Esophagus squamous epithelium (tissue), 4 donors: ENCODE measurements around the gene TSHZ2.

Experiments
- POLR2A ChIP-seq, 4 donors: fragments of 450-650 bp; IDR thresholded peaks; one replicate each; pipeline ENCODE4 v1.6.1; 2017; ENCODE audit warnings: antibody characterized with exemption in 4 of 4, mild to moderate bottlenecking in 4 of 4, moderate library complexity in 3 of 4
- TF ChIP-seq, protein P1 (sequence below), 6 experiments: fragments of 450-650 bp in 4 of 6; fragments of 200-600 bp in 2 of 6; sonication (generic) in 2 of 6; IDR thresholded peaks; one replicate each; pipeline ENCODE4 v1.5.1; 2016 to 2019; ENCODE audit warnings: antibody characterized with exemption in 6 of 6, mild to moderate bottlenecking in 4 of 6, moderate library complexity in 4 of 6

DNA sequence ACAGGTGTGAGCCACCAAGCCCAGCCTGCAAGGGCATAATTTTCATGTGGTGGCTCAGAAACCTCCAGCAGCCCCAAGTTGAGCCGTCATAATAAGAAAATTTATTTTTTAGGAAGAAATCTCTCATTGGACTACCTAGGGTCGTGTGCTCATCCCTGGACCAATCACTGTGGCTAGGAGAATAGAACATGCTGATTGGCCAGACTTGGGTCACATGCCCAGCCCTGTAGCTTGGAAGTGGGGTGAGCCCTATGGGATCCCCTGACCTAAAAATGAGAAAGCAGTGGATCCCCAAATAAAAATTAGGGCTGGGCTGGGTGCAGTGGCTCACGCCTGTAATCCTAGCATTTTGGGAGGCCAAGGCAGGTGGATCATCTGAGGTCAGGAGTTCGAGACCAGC lies 466.2 kb downstream of the TSHZ2 start:
- TF ChIP-seq, protein P1, sequence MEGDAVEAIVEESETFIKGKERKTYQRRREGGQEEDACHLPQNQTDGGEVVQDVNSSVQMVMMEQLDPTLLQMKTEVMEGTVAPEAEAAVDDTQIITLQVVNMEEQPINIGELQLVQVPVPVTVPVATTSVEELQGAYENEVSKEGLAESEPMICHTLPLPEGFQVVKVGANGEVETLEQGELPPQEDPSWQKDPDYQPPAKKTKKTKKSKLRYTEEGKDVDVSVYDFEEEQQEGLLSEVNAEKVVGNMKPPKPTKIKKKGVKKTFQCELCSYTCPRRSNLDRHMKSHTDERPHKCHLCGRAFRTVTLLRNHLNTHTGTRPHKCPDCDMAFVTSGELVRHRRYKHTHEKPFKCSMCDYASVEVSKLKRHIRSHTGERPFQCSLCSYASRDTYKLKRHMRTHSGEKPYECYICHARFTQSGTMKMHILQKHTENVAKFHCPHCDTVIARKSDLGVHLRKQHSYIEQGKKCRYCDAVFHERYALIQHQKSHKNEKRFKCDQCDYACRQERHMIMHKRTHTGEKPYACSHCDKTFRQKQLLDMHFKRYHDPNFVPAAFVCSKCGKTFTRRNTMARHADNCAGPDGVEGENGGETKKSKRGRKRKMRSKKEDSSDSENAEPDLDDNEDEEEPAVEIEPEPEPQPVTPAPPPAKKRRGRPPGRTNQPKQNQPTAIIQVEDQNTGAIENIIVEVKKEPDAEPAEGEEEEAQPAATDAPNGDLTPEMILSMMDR (IDR thresholded peaks at IDR 0.05) = no peak
- no peak for TF ChIP-seq POLR2A (IDR thresholded peaks at IDR 0.05)
